Ovary (tissue), 9 donors: Measurements from ENCODE around the gene ATP6V0A1. TPM values are rescaled to one million over a fixed set of nuclear protein-coding genes. Genes with fewer than 3 reads are reported as not detected.

Source experiments
- DNase-seq, 5 donors: peaks; one replicate each; pipeline ENCODE4 v3.0.0-alpha.2; 2019 to 2020
- H3K27ac ChIP-seq, 2 donors: fragments of 200-600 bp; one replicate each; pipeline versions ENCODE4 v1.5.1 to v1.8.0; 2019 to 2022
- H3K27me3 ChIP-seq: fragments of 200-600 bp; one replicate; pipeline ENCODE4 v1.8.0; 2022
- H3K36me3 ChIP-seq: fragments of 200-600 bp; sonication (generic); one replicate; pipeline ENCODE4 v1.5.1; 2019
- H3K4me1 ChIP-seq: one replicate; pipeline ENCODE4 v1.8.1; 2013; ENCODE audit warnings: mild to moderate bottlenecking, moderate library complexity; ENCODE audit not compliant: insufficient read depth
- H3K4me3 ChIP-seq: fragments of 200-600 bp; sonication (generic); one replicate; pipeline ENCODE4 v1.5.1; 2017
- H3K9me3 ChIP-seq, 2 donors: fragments of 200-600 bp in 1 of 2; sonication (generic) in 1 of 2; one replicate each; pipeline versions ENCODE4 v1.5.1 to v1.8.1; 2013 to 2019; ENCODE audit warnings: mild to moderate bottlenecking in 1 of 2, moderate library complexity in 1 of 2
- EP300 ChIP-seq: sonication (generic); formaldehyde crosslinking; IDR thresholded peaks from one replicate; pipeline ENCODE4 v1.6.1; 2017; ENCODE audit warnings: antibody characterized with exemption
- POLR2A ChIP-seq: fragments of 450-650 bp; IDR thresholded peaks from one replicate; pipeline ENCODE4 v1.6.1; 2017; ENCODE audit warnings: antibody characterized with exemption, mild to moderate bottlenecking, moderate library complexity
- WGBS, 3 donors: extraction: QIAGEN DNeasy Blood & Tissue Kit in 1 of 3; methylation state at CpG; one replicate each; pipeline versions ENCODE4 v1.1.5 to v1.1.7; 2013 to 2017; 5-methylcytosine and 5-hydroxymethylcytosine counted together
- intact Hi-C, 4 donors: fragments of 100-400 bp; cut with DNase I; formaldehyde crosslinking; loops; one replicate each; pipeline versions ENCODE4 v1.11.0 to v1.15.1; 2022 to 2023
- polyA plus RNA-seq, 2 donors: library from polyadenylated mRNA; stranded (reverse); fragments of 200-250 nt in 1 of 2; fragments of 350-450 nt in 1 of 2; fragmentation: Illumina TruSeq in 1 of 2; extraction: RNeasy Lipid Tissue Mini Kit (QIAGEN cat#74804) in 1 of 2; gene quantifications; one replicate each; pipeline ENCODE4 v1.2.3, GENCODE V29; 2013 to 2014
- total RNA-seq, 7 donors: library from RNA; depleted of rRNA in 2 of 7; stranded (reverse); fragments of >200 nt in 2 of 7; fragmentation: NEBNext Ultra II Directional in 3 of 7; extraction: Animal tissue kit (Norgen Biotek cat#: 25700) in 3 of 7; gene quantifications; one replicate each; pipeline versions ENCODE4 v1.1.0 to v1.2.4, GENCODE V29; 2016 to 2023
- TF ChIP-seq, protein P1 (sequence below), 3 donors: fragments of 450-650 bp in 2 of 3; fragments of 200-600 bp in 1 of 3; IDR thresholded peaks; one replicate each; pipeline versions ENCODE4 v1.5.1 to v1.8.0; 2016 to 2022; ENCODE audit warnings: antibody characterized with exemption in 3 of 3, mild to moderate bottlenecking in 1 of 3
- donor health status: DM: no; HTN: no; CAD: no; lungs with moderate emphysema.
- donor health status: DM: no; HTN: no; CAD: no.
- donor health status: Bipolar disorder and iron deficiency.
- donor health status: DM: yes; HTN: yes; CAD: no.
- donor health status: DM: no; HTN: no; CAD: no.
- donor health status: DM: yes; HTN: yes; CAD: no.

The ATP6V0A1 gene
- total and polyA plus RNA-seq, 9 donors = 36.3 to 118 (median 74.1) TPM

DNA sequence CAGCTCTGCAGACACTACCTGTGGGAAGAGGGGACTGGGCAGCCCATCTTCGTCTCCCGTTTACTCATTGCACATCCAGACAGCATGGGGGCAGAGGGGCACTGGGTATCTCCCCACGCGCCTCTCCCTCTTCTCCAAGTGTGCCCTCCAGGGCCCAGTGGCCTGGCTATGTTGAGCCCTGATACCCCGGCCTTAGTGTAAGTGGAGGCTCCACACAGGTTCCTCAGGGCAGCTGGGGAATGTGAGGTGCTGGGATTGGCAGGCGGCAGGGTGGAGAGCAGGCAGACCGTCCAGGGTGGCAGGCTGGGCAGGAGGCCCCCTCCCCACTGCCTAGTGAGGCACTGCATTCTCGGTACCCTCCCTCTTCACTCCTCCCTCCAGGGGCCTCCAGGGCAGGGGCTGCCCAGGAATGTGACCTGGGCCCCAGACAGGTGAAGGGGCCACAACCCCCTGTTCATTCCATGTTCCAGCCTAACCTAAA, 64.2 kb downstream of the ATP6V0A1 start:
- H3K27ac ChIP-seq = peak overlapping the region; percentile 87 to 92
- no peaks in the 10 kb centered on the region for H3K27me3 ChIP-seq
- 82 to 90% (median 86%) methylated on average over 8 of the region's 8 CpGs for WGBS, 3 donors
- DNase-seq = peak in 1 of 5 donors; percentile 42
- intact Hi-C loops = loop anchor here in 1 of 4 donors (5.0 kb wide), 1 partner anchor 66 kb away; the partner anchor contains the start of gene ATP6V0A1
- no peaks in the 10 kb centered on the region for H3K9me3 ChIP-seq
- no peaks in the 10 kb centered on the region for H3K36me3 ChIP-seq
- TF ChIP-seq POLR2A (no peak), EP300 (no peak)
- TF ChIP-seq, protein P1, sequence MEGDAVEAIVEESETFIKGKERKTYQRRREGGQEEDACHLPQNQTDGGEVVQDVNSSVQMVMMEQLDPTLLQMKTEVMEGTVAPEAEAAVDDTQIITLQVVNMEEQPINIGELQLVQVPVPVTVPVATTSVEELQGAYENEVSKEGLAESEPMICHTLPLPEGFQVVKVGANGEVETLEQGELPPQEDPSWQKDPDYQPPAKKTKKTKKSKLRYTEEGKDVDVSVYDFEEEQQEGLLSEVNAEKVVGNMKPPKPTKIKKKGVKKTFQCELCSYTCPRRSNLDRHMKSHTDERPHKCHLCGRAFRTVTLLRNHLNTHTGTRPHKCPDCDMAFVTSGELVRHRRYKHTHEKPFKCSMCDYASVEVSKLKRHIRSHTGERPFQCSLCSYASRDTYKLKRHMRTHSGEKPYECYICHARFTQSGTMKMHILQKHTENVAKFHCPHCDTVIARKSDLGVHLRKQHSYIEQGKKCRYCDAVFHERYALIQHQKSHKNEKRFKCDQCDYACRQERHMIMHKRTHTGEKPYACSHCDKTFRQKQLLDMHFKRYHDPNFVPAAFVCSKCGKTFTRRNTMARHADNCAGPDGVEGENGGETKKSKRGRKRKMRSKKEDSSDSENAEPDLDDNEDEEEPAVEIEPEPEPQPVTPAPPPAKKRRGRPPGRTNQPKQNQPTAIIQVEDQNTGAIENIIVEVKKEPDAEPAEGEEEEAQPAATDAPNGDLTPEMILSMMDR (IDR thresholded peaks at IDR 0.05) = no peak
- H3K4me1 ChIP-seq = peaks cover 51% of the 10 kb centered on the region
- no peak overlapping the region for H3K4me3 ChIP-seq

DNA sequence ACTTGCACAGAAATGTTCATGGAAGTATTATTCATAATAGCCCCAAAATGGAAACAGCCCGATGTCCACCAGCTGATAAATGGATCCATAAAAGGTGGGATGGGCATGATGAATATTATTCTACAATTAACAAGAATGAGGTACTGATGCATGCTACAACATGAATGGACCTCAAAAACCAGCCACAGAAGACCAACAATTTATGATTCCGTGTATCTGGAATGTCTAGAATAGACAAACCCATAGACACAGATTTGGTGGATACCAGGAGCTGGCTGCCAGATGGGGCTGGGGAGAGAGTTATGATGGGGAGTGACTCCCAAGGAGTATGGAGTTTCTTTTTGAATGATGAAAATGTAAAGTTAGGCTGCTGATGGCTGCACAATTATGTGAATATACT, 66.5 kb downstream of the ATP6V0A1 start:
- 23 to 51% (median 42%) methylated on average over 2 of the region's 2 CpGs for WGBS, 3 donors
- intact Hi-C loops = loop anchor here in 3 of 4 donors (5.0 kb wide), 2 partner anchors 103 to 203 kb away; partner anchors contain the start of gene CAVIN1 (in 1 of the 3)
- TF ChIP-seq EP300 (no peak), POLR2A (no peak)
- TF ChIP-seq, protein P1 (IDR thresholded peaks at IDR 0.05) = no peak
- H3K36me3 ChIP-seq = no peaks in the 10 kb centered on the region
- H3K27me3 ChIP-seq = no peaks in the 10 kb centered on the region
- H3K4me1 ChIP-seq = peaks cover 33% of the 10 kb centered on the region
- no peak overlapping the region for H3K4me3 ChIP-seq
- no peaks in the 10 kb centered on the region for H3K9me3 ChIP-seq
- DNase-seq = peak in 1 of 5 donors; percentile 2
- no peak overlapping the region for H3K27ac ChIP-seq

DNA sequence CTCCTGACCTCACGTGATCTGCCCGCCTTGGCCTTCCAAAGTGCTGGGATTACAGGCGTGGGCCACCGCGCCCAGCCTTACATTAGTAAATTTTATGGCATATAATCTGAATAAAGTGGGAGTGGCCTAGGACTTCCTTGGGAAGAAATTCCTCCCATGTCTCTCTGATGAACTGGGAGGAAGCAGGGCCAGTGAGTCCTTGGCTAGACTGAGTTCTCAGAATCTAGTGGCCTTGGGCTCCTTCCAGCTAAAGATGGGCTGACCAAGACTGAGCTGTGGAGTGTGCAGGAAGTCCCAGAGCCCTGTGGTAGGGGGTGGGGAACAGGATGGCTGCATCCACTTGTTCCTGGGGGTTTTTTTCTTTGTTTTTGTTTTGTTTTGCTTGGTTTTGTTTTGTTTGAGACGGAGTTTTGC, 67.4 kb downstream of the ATP6V0A1 start:
- H3K27me3 ChIP-seq = no peaks in the 10 kb centered on the region
- DNase-seq = peak in 3 of 5 donors; percentile 55 to 62 (median 60)
- H3K4me3 ChIP-seq = no peak overlapping the region
- TF ChIP-seq EP300 = no peak
- no peak for TF ChIP-seq POLR2A
- TF ChIP-seq, protein P1 (IDR thresholded peaks at IDR 0.05) = no peak
- 63 to 71% (median 64%) methylated on average over 6 of the region's 6 CpGs for WGBS, 3 donors
- peaks cover 29% of the 10 kb centered on the region for H3K4me1 ChIP-seq
- H3K36me3 ChIP-seq = no peaks in the 10 kb centered on the region
- intact Hi-C loops = loop anchor here in 3 of 4 donors (2.0 to 5.0 kb wide), 3 partner anchors 104 to 204 kb away; partner anchors contain the start of gene CAVIN1 (in 1 of the 3)
- H3K9me3 ChIP-seq = no peaks in the 10 kb centered on the region
- H3K27ac ChIP-seq = peak overlapping the region in 1 of 2 donors; percentile 2

DNA sequence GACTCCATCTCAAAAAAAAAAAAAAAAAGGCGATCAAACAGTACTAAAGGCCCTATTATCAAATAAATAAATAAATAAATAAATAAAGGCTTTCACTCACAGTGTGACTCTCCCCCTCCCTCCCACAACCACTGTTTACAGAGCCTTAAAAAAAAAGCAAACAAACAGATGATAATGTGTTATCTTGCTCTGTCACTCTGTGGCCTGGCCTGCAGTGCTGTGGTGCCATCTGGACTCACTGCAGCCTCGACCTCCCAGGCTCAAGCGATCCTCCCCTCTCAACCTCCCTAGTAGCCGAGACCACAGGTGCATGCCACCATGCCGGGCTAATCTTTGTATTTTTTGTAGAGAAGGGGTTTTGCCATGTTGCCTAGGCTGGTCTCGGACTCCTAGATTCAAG, 69.3 kb downstream of the ATP6V0A1 start:
- H3K4me3 ChIP-seq = no peak overlapping the region
- no peak overlapping the region for H3K27ac ChIP-seq
- WGBS, 3 donors = 87 to 92% (median 88%) methylated on average over 6 of the region's 6 CpGs
- peaks cover 18% of the 10 kb centered on the region for H3K4me1 ChIP-seq
- H3K9me3 ChIP-seq = no peaks in the 10 kb centered on the region
- DNase-seq = no peak
- no peaks in the 10 kb centered on the region for H3K27me3 ChIP-seq
- H3K36me3 ChIP-seq = no peaks in the 10 kb centered on the region
- TF ChIP-seq, protein P1 (IDR thresholded peaks at IDR 0.05) = no peak
- TF ChIP-seq EP300 (no peak), POLR2A (no peak)
- intact Hi-C loops = loop anchor here in 3 of 4 donors (2.0 to 5.0 kb wide), 3 partner anchors 106 to 206 kb away; partner anchors contain the start of gene CAVIN1 (in 1 of the 3)
